Endothelial cell of umbilical vein (primary cell): Measurements from ENCODE around the gene CLTB. TPM values are rescaled to one million over a fixed set of nuclear protein-coding genes. Genes with fewer than 3 reads are reported as not detected.
A peak's percentile ranks its signal among the peaks of the same experiment; 100 is the strongest.

Source experiments
- BruUV-seq: library from RNA; stranded (reverse); fragments of 400-500 nt; replicated peaks from 2 replicates; lab custom pipeline; 2021; lab: Mats Ljungman, UMichigan
- CTCF ChIA-PET: fragments of 300-600, 350-600 bp; sonication (Branson Sonifier 250); formaldehyde crosslinking; loops from one replicate; lab custom pipeline; 2021; ENCODE audit warnings: antibody characterized with exemption, inconsistent platforms; lab: Charles Lee
- POLR2A ChIA-PET: fragments of 300-600, 350-600 bp; sonication (Branson Sonifier 250); formaldehyde crosslinking; loops from one replicate; lab custom pipeline; 2021; ENCODE audit warnings: antibody characterized with exemption, inconsistent platforms; lab: Charles Lee
- DNase-seq: peaks from one replicate; pipeline ENCODE4 v3.0.0-alpha.2; 2011; ENCODE audit warnings: low read depth, low spot score
- FAIRE-seq: peaks from 2 replicates; lab custom pipeline; 2011; peaks lifted over from hg19 to GRCh38; lab: Jason Lieb, UNC
- H2AFZ ChIP-seq: 2 replicates; pipeline ENCODE4 v1.6.0; 2012; ENCODE audit warnings: low read depth, low read length, control low read depth, inconsistent platforms
- H3K27ac ChIP-seq: 2 replicates; pipeline ENCODE4 v1.5.1; 2011; ENCODE audit warnings: low read depth, mild to moderate bottlenecking, control low read depth, low read length, moderate library complexity; ENCODE audit not compliant: insufficient read depth
- H3K27me3 ChIP-seq, 2 experiments: 2 replicates each; pipeline versions ENCODE4 v1.6.0 to v1.6.1; 2011; ENCODE audit warnings: low read length in 2 of 2, mixed read lengths in 1 of 2; ENCODE audit not compliant: control insufficient read depth in 2 of 2, insufficient read depth in 2 of 2
- H3K36me3 ChIP-seq, 2 experiments: 2 replicates in 1 of 2; 3 replicates in 1 of 2; pipeline ENCODE4 v1.5.1; 2011; ENCODE audit warnings: low read length in 2 of 2, mild to moderate bottlenecking in 1 of 2, moderate library complexity in 1 of 2; ENCODE audit not compliant: control insufficient read depth in 2 of 2, insufficient read depth in 2 of 2; ENCODE audit errors: extremely low read depth in 1 of 2
- H3K4me1 ChIP-seq: 3 replicates; pipeline ENCODE4 v1.5.1; 2011; ENCODE audit warnings: mild to moderate bottlenecking, low read length; ENCODE audit not compliant: control insufficient read depth, insufficient read depth; ENCODE audit errors: extremely low read depth
- H3K4me2 ChIP-seq: 2 replicates; pipeline ENCODE4 v1.6.1; 2011; ENCODE audit warnings: low read length, control low read depth, mixed read lengths; ENCODE audit not compliant: insufficient read depth
- H3K4me3 ChIP-seq, 3 experiments: fragments of 200-600 bp in 1 of 3; sonication (generic), shearing (Covaris generic) in 1 of 3; replicated peaks in 1 of 3; 2 replicates each; pipeline ENCODE4 v1.5.1; 2011 to 2016; ENCODE audit warnings: control low read depth in 3 of 3, low read length in 3 of 3, mild to moderate bottlenecking in 2 of 3, inconsistent platforms in 1 of 3, low read depth in 1 of 3, moderate library complexity in 1 of 3; ENCODE audit not compliant: insufficient read depth in 1 of 3
- H3K79me2 ChIP-seq: 2 replicates; pipeline ENCODE4 v1.6.0; 2012; ENCODE audit warnings: low read length, inconsistent platforms; ENCODE audit not compliant: control insufficient read depth, insufficient read depth
- H3K9ac ChIP-seq: replicated peaks from 2 replicates; pipeline ENCODE3; 2011; ENCODE audit warnings: low read length, control low read depth; ENCODE audit not compliant: insufficient read depth; ENCODE audit errors: extremely low read depth
- H3K9me1 ChIP-seq: replicated peaks from 3 replicates; pipeline ENCODE4 v1.6.0; 2011; ENCODE audit warnings: mild to moderate bottlenecking, low read length; ENCODE audit not compliant: control insufficient read depth, insufficient read depth; ENCODE audit errors: extremely low read depth
- H3K9me3 ChIP-seq: replicated peaks from 2 replicates; pipeline ENCODE4 v1.5.1; 2012; ENCODE audit warnings: low read length, inconsistent platforms; ENCODE audit not compliant: control insufficient read depth, insufficient read depth
- H4K20me1 ChIP-seq: replicated peaks from 2 replicates; pipeline ENCODE3; 2011; ENCODE audit warnings: mild to moderate bottlenecking, low read length; ENCODE audit not compliant: control insufficient read depth, insufficient read depth; ENCODE audit errors: extremely low read depth
- EZH2 ChIP-seq: IDR thresholded peaks from 2 replicates; pipeline ENCODE4 v1.6.1; 2012; ENCODE audit warnings: borderline replicate concordance, low read depth, mild to moderate bottlenecking, moderate library complexity, low read length, inconsistent platforms; ENCODE audit not compliant: severe bottlenecking
- FOS ChIP-seq: IDR thresholded peaks from 2 replicates; pipeline ENCODE4 v1.6.1; 2011; ENCODE audit warnings: mild to moderate bottlenecking, low read length, moderate library complexity, borderline replicate concordance; ENCODE audit not compliant: insufficient read depth
- GATA2 ChIP-seq: IDR thresholded peaks from 2 replicates; pipeline ENCODE4 v1.7.0; 2011; ENCODE audit warnings: low read depth, mild to moderate bottlenecking, moderate library complexity, mixed read lengths, low read length; ENCODE audit not compliant: insufficient read length, insufficient read depth
- JUN ChIP-seq: IDR thresholded peaks from 2 replicates; pipeline ENCODE4 v1.6.1; 2011; ENCODE audit warnings: borderline replicate concordance, low read depth; ENCODE audit not compliant: insufficient read length, insufficient read depth
- POLR2A ChIP-seq: IDR thresholded peaks from 2 replicates; pipeline ENCODE4 v1.6.1; 2012; ENCODE audit warnings: low read depth, mild to moderate bottlenecking, control low read depth, low read length
- POLR2AphosphoS5 ChIP-seq: IDR thresholded peaks from 2 replicates; pipeline ENCODE4 v1.6.1; 2012; ENCODE audit warnings: low read depth, mild to moderate bottlenecking, control low read depth, low read length, moderate library complexity; ENCODE audit not compliant: insufficient read depth
- dilution Hi-C: fragments of 300-500 bp; cut with MboI; formaldehyde crosslinking; loops from one replicate; pipeline ENCODE4 v1.15.0; 2019; ENCODE audit warnings: low sequenced_read_pairs; ENCODE audit not compliant: extremely low pct_ligation_motif_present
- intact Hi-C: fragments of 100-400 bp; cut with micrococcal nuclease; formaldehyde crosslinking; loops from one replicate; pipeline ENCODE4 v1.10.0; 2022
- polyA plus RNA-seq, 4 experiments: library from polyadenylated mRNA; depleted of rRNA in 3 of 4; stranded (reverse) in 3 of 4; unstranded in 1 of 4; fragments of >200 nt; gene quantifications; 2 replicates each; pipeline versions ENCODE4 v1.2.1 to v1.2.3, GENCODE V29; 2011 to 2012; ENCODE audit warnings: missing spikeins in 1 of 4
- total RNA-seq: library from RNA; stranded (reverse); gene quantifications from 2 replicates; pipeline ENCODE4 v1.2.3, GENCODE V29; 2021

Gene CLTB
- total and polyA plus RNA-seq, 2 donors (not counting 3 experiments of a cell fraction or from before 2014, with no cell fraction given), result 73.2 to 111 TPM

DNA sequence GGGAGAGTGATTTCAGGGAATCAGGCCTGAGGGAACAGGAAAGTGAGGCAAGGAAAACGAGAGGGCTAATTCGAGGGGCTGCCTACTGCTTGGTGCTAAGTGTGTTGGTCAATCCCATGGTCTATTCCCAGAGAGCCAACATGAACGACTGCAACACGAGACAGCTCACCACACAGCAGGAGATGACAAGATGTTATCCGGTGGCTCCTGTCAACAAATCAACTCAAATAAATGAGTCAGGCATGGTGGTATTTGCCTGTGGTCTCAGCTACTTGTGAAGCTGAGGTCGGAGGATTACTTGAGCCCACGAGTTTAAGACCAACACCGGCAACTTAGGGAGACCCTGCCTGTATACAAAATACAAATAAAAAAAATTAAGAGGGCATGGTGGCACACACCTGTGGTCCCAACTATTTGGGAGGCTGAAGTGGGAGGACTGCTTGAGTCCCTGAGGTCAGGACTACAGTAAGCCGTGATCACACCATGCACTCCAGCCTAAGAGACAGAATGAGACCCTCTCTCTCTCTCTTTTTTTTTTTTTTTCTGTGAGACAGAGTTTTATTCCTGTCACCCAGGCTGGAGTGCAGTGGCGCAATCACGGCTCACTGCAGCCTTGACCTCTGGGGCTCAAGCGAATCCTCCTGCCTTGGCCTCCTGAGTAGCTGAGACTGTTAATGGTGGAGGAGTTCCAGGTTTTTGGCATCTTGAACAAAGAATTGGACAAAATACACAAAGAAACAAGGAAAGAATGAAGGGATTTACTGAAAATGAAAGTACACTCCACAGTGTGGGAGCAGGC, 22.8 kb upstream of the CLTB start:
- no peak overlapping the region for H3K9ac ChIP-seq
- peaks cover 35% of the 10 kb centered on the region for H3K4me1 ChIP-seq
- no peaks in the 10 kb centered on the region for H3K9me1 ChIP-seq
- no peaks in the 10 kb centered on the region for H4K20me1 ChIP-seq
- no TSS peak for BruUV-seq
- peak; percentile 44 for TF ChIP-seq GATA2
- no peak for TF ChIP-seq JUN
- peak; percentile 72 for FAIRE-seq
- dilution Hi-C loops, result no loop called here
- H3K79me2 ChIP-seq, result no peaks in the 10 kb centered on the region
- no peaks in the 10 kb centered on the region for H3K27me3 ChIP-seq
- H3K4me2 ChIP-seq, result no peak overlapping the region
- H3K9me3 ChIP-seq, result no peaks in the 10 kb centered on the region
- H3K36me3 ChIP-seq, result no peaks in the 10 kb centered on the region
- peak; percentile 49 for DNase-seq
- ChIA-PET CTCF (interaction anchor here (0.8 to 1.7 kb wide), 3 partner anchors 9 to 22 kb away, joined by 3 to 13 read pairs (median 3); partner anchors contain the start of gene FAF2), POLR2A (no interaction called here)
- H3K27ac ChIP-seq, result peak overlapping the region; percentile 38
- H3K4me3 ChIP-seq, result no peak overlapping the region
- intact Hi-C loops, result no loop called here
- H2AFZ ChIP-seq, result peak overlapping the region; percentile 53

GRCh38 chr5:176436656-176437055, 20.3 kb upstream of the CLTB start:
- Histone ChIP-seq H4K20me1 (no peaks in the 10 kb centered on the region), H3K79me2 (no peaks in the 10 kb centered on the region), H2AFZ (peak overlapping the region; percentile 86), H3K4me1 (peaks cover 24% of the 10 kb centered on the region), H3K9me3 (no peaks in the 10 kb centered on the region), H3K36me3 (no peaks in the 10 kb centered on the region), H3K9me1 (no peaks in the 10 kb centered on the region), H3K27me3 (no peaks in the 10 kb centered on the region), H3K4me3 (peak overlapping the region in 1 of 3 experiments; percentile 32), H3K4me2 (peak overlapping the region; percentile 82), H3K27ac (peak overlapping the region; percentile 68), H3K9ac (peak overlapping the region; percentile 71)
- TF ChIP-seq FOS, result no peak
- no peak for TF ChIP-seq POLR2AphosphoS5
- TF ChIP-seq JUN, result no peak
- no peak for TF ChIP-seq POLR2A
- TF ChIP-seq EZH2, result no peak
- DNase-seq (peak; percentile 47), FAIRE-seq (peak; percentile 21)
- intact Hi-C loops (loop anchor here (1.0 kb wide), 2 partner anchors 12 to 20 kb away; partner anchors contain the start of genes CLTB and FAF2), dilution Hi-C loops (no loop called here)
- CTCF ChIA-PET, result no interaction called here
- POLR2A ChIA-PET, result no interaction called here
- BruUV-seq, result no TSS peak
